HepG2 (cell line): ENCODE measurements around the gene PDGFB. TPM values are rescaled to one million over a fixed set of nuclear protein-coding genes. Genes with fewer than 3 reads are reported as not detected.

ENCODE experiments used
- ATF7 ChIP-seq, 2 experiments: fragments of 450-650 bp in 1 of 2; sonication (generic) in 1 of 2; formaldehyde crosslinking in 1 of 2; IDR thresholded peaks; 2 replicates each; pipeline versions ENCODE4 v1.4.0 to v1.6.1; 2016 to 2020; ENCODE audit warnings: antibody characterized with exemption in 1 of 2, mild to moderate bottlenecking in 1 of 2, missing genetic modification reagents in 1 of 2
- CBX5 ChIP-seq: sonication (generic); formaldehyde crosslinking; IDR thresholded peaks from 2 replicates; pipeline ENCODE4 v1.4.0; 2020; ENCODE audit warnings: missing genetic modification reagents, borderline replicate concordance
- ESRRA ChIP-seq: sonication (generic); formaldehyde crosslinking; IDR thresholded peaks from 2 replicates; pipeline ENCODE4 v1.5.1; 2020; ENCODE audit warnings: mild to moderate bottlenecking, low read depth, missing genetic modification reagents
- HCFC1 ChIP-seq: fragments of 150-350 bp; IDR thresholded peaks from 2 replicates; pipeline ENCODE4 v1.6.1; 2014; ENCODE audit warnings: low read depth, low read length
- HMG20A ChIP-seq: IDR thresholded peaks from 2 replicates; pipeline ENCODE4 v1.6.1; 2016; ENCODE audit warnings: borderline replicate concordance
- HNRNPL ChIP-seq: fragments of 200-400 bp; formaldehyde crosslinking; IDR thresholded peaks from 2 replicates; pipeline ENCODE4 v1.6.1; 2017; ENCODE audit warnings: mild to moderate bottlenecking, low read depth, low read length
- MED1 ChIP-seq: sonication (generic); formaldehyde crosslinking; IDR thresholded peaks from 2 replicates; pipeline ENCODE4 v1.4.0; 2020; ENCODE audit warnings: missing genetic modification reagents
- NFE2L2 ChIP-seq: fragments of 150-350 bp; IDR thresholded peaks from 2 replicates; pipeline ENCODE4 v1.6.1; 2014; ENCODE audit warnings: low read length
- PHF8 ChIP-seq: sonication (generic); formaldehyde crosslinking; IDR thresholded peaks from 2 replicates; pipeline ENCODE4 v1.5.0; 2020; ENCODE audit warnings: missing genetic modification reagents
- RBM39 ChIP-seq: fragments of 200-400 bp; formaldehyde crosslinking; IDR thresholded peaks from one replicate; pipeline ENCODE4 v1.6.1; 2018; ENCODE audit warnings: antibody characterized with exemption, mild to moderate bottlenecking, low read depth, low read length; ENCODE audit not compliant: poor library complexity, severe bottlenecking
- RFX1 ChIP-seq: fragments of 450-650 bp; IDR thresholded peaks from 2 replicates; pipeline ENCODE4 v1.6.1; 2017
- RNF2 ChIP-seq: fragments of 450-650 bp; conservative IDR thresholded peaks from 2 replicates; pipeline ENCODE4 v1.6.1; 2016; ENCODE audit warnings: low read depth
- SKI ChIP-seq: fragments of 450-650 bp; IDR thresholded peaks from one replicate; pipeline ENCODE4 v1.6.1; 2018; ENCODE audit warnings: mild to moderate bottlenecking; ENCODE audit not compliant: partially characterized antibody
- SNAPC2 ChIP-seq: sonication (generic); formaldehyde crosslinking; IDR thresholded peaks from 2 replicates; pipeline ENCODE4 v1.8.1; 2022; ENCODE audit warnings: mild to moderate bottlenecking, missing genetic modification reagents
- SOX6 ChIP-seq, 2 experiments: fragments of 450-650 bp in 1 of 2; sonication (generic) in 1 of 2; formaldehyde crosslinking in 1 of 2; IDR thresholded peaks; 2 replicates each; pipeline versions ENCODE4 v1.4.0 to v1.6.1; 2017 to 2020; ENCODE audit warnings: antibody characterized with exemption in 1 of 2, mild to moderate bottlenecking in 1 of 2, missing genetic modification reagents in 1 of 2
- SPEN ChIP-seq: sonication (generic); formaldehyde crosslinking; IDR thresholded peaks from 2 replicates; pipeline ENCODE4 v1.5.1; 2020; ENCODE audit warnings: low read depth, mild to moderate bottlenecking, missing genetic modification reagents
- ZBTB33 ChIP-seq: sonication (generic); formaldehyde crosslinking; IDR thresholded peaks from 2 replicates; pipeline ENCODE4 v1.4.0; 2020; ENCODE audit warnings: missing genetic modification reagents
- ZBTB44 ChIP-seq: sonication (generic); formaldehyde crosslinking; IDR thresholded peaks from 2 replicates; pipeline ENCODE4 v1.4.0; 2020; ENCODE audit warnings: missing genetic modification reagents
- ZFY ChIP-seq: sonication (generic); formaldehyde crosslinking; IDR thresholded peaks from 2 replicates; pipeline ENCODE4 v1.4.0; 2020; ENCODE audit warnings: missing genetic modification reagents
- ZNF138 ChIP-seq: sonication (generic); formaldehyde crosslinking; IDR thresholded peaks from 2 replicates; pipeline ENCODE4 v1.5.0; 2020; ENCODE audit warnings: mild to moderate bottlenecking, low read depth, missing genetic modification reagents
- ZNF251 ChIP-seq: sonication (generic); formaldehyde crosslinking; IDR thresholded peaks from 2 replicates; pipeline ENCODE4 v1.9.0; 2021; ENCODE audit warnings: mild to moderate bottlenecking, missing genetic modification reagents
- ZNF256 ChIP-seq: sonication (generic); formaldehyde crosslinking; conservative IDR thresholded peaks from 2 replicates; pipeline ENCODE4 v1.4.0; 2020; ENCODE audit warnings: missing genetic modification reagents
- ZNF264 ChIP-seq: sonication (generic); formaldehyde crosslinking; IDR thresholded peaks from 2 replicates; pipeline ENCODE4 v1.4.0; 2020; ENCODE audit warnings: missing genetic modification reagents
- ZNF333 ChIP-seq: sonication (generic); formaldehyde crosslinking; IDR thresholded peaks from 2 replicates; pipeline ENCODE4 v1.4.0; 2020; ENCODE audit warnings: mild to moderate bottlenecking, missing genetic modification reagents, borderline replicate concordance
- ZNF510 ChIP-seq: sonication (generic); formaldehyde crosslinking; IDR thresholded peaks from 2 replicates; pipeline ENCODE4 v1.4.0; 2020; ENCODE audit warnings: low read depth, mild to moderate bottlenecking, missing genetic modification reagents
- ZNF557 ChIP-seq: sonication (generic); formaldehyde crosslinking; IDR thresholded peaks from 2 replicates; pipeline ENCODE4 v1.4.0; 2020; ENCODE audit warnings: missing genetic modification reagents
- polyA plus RNA-seq, 8 experiments: library from polyadenylated mRNA; depleted of rRNA in 3 of 8; stranded (reverse) in 7 of 8; unstranded in 1 of 8; fragments of >200 nt; fragmentation: Illumina TruSeq in 4 of 8; extraction: Trizol in 4 of 8; gene quantifications; 2 replicates each; pipeline versions ENCODE4 v1.2.1 to v1.2.3, GENCODE V29; 2011 to 2016; ENCODE audit warnings: low read depth in 4 of 8, missing spikeins in 1 of 8, mixed read lengths in 1 of 8; ENCODE audit not compliant: insufficient read depth in 1 of 8
- total RNA-seq, 5 experiments: library from RNA; depleted of rRNA; stranded (reverse); fragments of >200 nt; fragmentation: Illumina TruSeq; extraction: Trizol; gene quantifications; 2 replicates each; pipeline ENCODE4 v1.2.3, GENCODE V29; 2016; ENCODE audit warnings: low read depth in 1 of 5
- TF ChIP-seq, protein P1 (sequence below): fragments of 450-650 bp; IDR thresholded peaks from 2 replicates; pipeline ENCODE4 v1.6.1; 2016

Gene PDGFB
- total and polyA plus RNA-seq, 2 of the 13 experiments (the other 11 are each of a cell fraction or from before 2014, with no cell fraction given), result 1.4 to 10.1 TPM

GRCh38 chr22:39290724-39291161 lies 46.0 kb upstream of the PDGFB start (continued):
- TF ChIP-seq ZBTB33 (no peak), ZNF510 (CRISPR knock-in tag) (no peak), ZFY (CRISPR knock-in tag) (peak; percentile 62), ZBTB44 (CRISPR knock-in tag) (no peak), CBX5 (CRISPR knock-in tag) (no peak), RBM39 (peak; percentile 23), NFE2L2 (no peak), SOX6 (IDR thresholded peaks at IDR 0.05) (no peak), SOX6 (CRISPR knock-in tag; IDR thresholded peaks at IDR 0.05) (peak; percentile 41), HNRNPL (no peak), ATF7 (IDR thresholded peaks at IDR 0.05) (no peak), ATF7 (CRISPR knock-in tag; IDR thresholded peaks at IDR 0.05) (no peak), SKI (peak; percentile 72), SPEN (CRISPR knock-in tag) (peak; percentile 19; the same call in 1 of the 2 replicates), PHF8 (0 out of 2 replicates have a peak, but pooled peaks have one; percentile 29), ZNF256 (CRISPR knock-in tag) (no peak), ZNF333 (CRISPR knock-in tag) (0 out of 2 replicates have a peak, but pooled peaks have one; percentile 12), MED1 (CRISPR knock-in tag) (peak; percentile 54; the same call in 1 of the 2 replicates), HCFC1 (no peak), RNF2 (0 out of 2 replicates have a peak, but pooled peaks have one; percentile 49), ZNF264 (no peak), HMG20A (CRISPR knock-in tag) (peak; percentile 46; the same call in 1 of the 2 replicates), ZNF251 (CRISPR knock-in tag) (no peak), RFX1 (no peak), ZNF138 (CRISPR knock-in tag) (no peak), ESRRA (0 out of 2 replicates have a peak, but pooled peaks have one; percentile 35), SNAPC2 (CRISPR knock-in tag) (no peak), ZNF557 (CRISPR knock-in tag) (no peak)
- TF ChIP-seq, protein P1, sequence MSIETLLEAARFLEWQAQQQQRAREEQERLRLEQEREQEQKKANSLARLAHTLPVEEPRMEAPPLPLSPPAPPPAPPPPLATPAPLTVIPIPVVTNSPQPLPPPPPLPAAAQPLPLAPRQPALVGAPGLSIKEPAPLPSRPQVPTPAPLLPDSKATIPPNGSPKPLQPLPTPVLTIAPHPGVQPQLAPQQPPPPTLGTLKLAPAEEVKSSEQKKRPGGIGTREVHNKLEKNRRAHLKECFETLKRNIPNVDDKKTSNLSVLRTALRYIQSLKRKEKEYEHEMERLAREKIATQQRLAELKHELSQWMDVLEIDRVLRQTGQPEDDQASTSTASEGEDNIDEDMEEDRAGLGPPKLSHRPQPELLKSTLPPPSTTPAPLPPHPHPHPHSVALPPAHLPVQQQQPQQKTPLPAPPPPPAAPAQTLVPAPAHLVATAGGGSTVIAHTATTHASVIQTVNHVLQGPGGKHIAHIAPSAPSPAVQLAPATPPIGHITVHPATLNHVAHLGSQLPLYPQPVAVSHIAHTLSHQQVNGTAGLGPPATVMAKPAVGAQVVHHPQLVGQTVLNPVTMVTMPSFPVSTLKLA, result no peak
